ENCODE measurements around the gene NDUFS6.

DNA sequence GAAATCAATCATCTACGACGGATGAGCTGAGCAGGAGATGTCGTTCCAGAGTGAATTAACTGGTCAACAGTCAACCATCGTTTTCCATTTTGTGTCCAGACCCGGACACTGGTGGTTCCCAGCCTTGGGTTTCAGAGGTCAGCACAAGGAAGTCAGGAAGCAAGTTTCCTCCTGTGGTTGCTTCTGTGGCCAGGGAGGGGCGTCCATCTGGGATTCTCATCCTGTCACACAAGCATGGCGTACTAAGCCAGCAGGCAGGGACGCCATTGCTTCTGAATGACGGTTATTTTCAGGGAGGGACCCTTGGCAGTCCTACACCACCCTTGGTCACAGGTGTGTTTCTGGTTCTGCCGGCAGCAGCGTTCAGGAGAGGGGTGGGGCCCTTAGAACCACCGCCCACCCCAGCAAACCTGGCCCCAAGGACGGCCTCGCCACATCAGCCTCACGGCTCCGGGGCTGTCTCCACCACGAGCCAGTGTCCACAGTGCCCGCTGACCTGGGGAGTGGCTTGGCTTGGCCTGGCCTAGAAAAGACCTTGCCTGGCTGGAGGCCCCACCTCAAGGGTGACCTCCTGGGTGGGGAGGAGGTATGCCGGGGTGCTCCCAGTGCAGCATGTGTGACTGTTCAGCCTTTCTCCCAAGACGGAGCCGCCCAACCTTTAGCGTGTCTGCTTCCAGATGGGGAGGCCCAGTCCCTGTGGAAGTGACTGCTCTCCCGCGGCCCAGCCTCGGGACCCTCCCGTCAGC is 25.2 kb downstream of the NDUFS6 start:
- TF ChIP-seq, protein P1, sequence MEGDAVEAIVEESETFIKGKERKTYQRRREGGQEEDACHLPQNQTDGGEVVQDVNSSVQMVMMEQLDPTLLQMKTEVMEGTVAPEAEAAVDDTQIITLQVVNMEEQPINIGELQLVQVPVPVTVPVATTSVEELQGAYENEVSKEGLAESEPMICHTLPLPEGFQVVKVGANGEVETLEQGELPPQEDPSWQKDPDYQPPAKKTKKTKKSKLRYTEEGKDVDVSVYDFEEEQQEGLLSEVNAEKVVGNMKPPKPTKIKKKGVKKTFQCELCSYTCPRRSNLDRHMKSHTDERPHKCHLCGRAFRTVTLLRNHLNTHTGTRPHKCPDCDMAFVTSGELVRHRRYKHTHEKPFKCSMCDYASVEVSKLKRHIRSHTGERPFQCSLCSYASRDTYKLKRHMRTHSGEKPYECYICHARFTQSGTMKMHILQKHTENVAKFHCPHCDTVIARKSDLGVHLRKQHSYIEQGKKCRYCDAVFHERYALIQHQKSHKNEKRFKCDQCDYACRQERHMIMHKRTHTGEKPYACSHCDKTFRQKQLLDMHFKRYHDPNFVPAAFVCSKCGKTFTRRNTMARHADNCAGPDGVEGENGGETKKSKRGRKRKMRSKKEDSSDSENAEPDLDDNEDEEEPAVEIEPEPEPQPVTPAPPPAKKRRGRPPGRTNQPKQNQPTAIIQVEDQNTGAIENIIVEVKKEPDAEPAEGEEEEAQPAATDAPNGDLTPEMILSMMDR (conservative IDR thresholded peaks at IDR 0.05; ENCODE audit: low read depth, low read length): no peak
- TF ChIP-seq EZH2 (IDR thresholded peaks at IDR 0.05; ENCODE audit: borderline replicate concordance, low read depth, low read length, poor library complexity, severe bottlenecking): no peak
